H1 (cell line): Measurements from ENCODE around the gene AMZ1. TPM values are rescaled to one million over a fixed set of nuclear protein-coding genes. Genes with fewer than 3 reads are reported as not detected.

Experiments
- CTCF ChIA-PET: fragments of 300-600 bp; sonication (Branson Sonifier 250); formaldehyde crosslinking; loops from one replicate; lab custom pipeline; 2021; ENCODE audit not compliant: partially characterized antibody; lab: Charles Lee
- POLR2A ChIA-PET: fragments of 300-600 bp; sonication (Branson Sonifier 250); formaldehyde crosslinking; loops from one replicate; lab custom pipeline; 2021; ENCODE audit warnings: inconsistent platforms; ENCODE audit not compliant: partially characterized antibody; lab: Charles Lee
- DNase-seq, 2 experiments: peaks; one replicate each; pipeline versions ENCODE4 v3.0.0 to v3.0.0-alpha.2; 2010 to 2022; ENCODE audit warnings: low spot score in 2 of 2, low read depth in 1 of 2, mixed read lengths in 1 of 2
- FAIRE-seq: peaks from 2 replicates; lab custom pipeline; 2011; peaks lifted over from hg19 to GRCh38; lab: Jason Lieb, UNC
- H2AFZ ChIP-seq: 2 replicates; pipeline ENCODE4 v1.8.1; 2012; ENCODE audit warnings: low read length, inconsistent platforms
- H2AK5ac ChIP-seq: 2 replicates; pipeline ENCODE4 v1.6.1; 2013; ENCODE audit warnings: low read depth, low read length
- H2BK120ac ChIP-seq: replicated peaks from 2 replicates; pipeline ENCODE3; 2013; ENCODE audit warnings: low read depth, low read length, inconsistent platforms
- H2BK12ac ChIP-seq: 2 replicates; pipeline ENCODE4 v1.6.1; 2013; ENCODE audit warnings: low read depth, low read length
- H2BK15ac ChIP-seq: 2 replicates; pipeline ENCODE4 v1.6.1; 2013; ENCODE audit warnings: low read length
- H2BK20ac ChIP-seq: 2 replicates; pipeline ENCODE4 v1.6.1; 2013; ENCODE audit warnings: low read length
- H2BK5ac ChIP-seq: 2 replicates; pipeline ENCODE4 v1.6.1; 2013; ENCODE audit warnings: low read depth, low read length
- H3K14ac ChIP-seq: 2 replicates; pipeline ENCODE4 v1.6.1; 2013; ENCODE audit warnings: inconsistent platforms; ENCODE audit not compliant: insufficient read length
- H3K18ac ChIP-seq: 2 replicates; pipeline ENCODE4 v1.6.1; 2013; ENCODE audit warnings: low read length; ENCODE audit errors: extremely low read depth
- H3K23ac ChIP-seq: 2 replicates; pipeline ENCODE4 v1.6.1; 2013; ENCODE audit warnings: inconsistent platforms; ENCODE audit not compliant: insufficient read length
- H3K23me2 ChIP-seq: 2 replicates; pipeline ENCODE4 v1.6.1; 2013; ENCODE audit warnings: low read depth, low read length
- H3K27ac ChIP-seq: 2 replicates; pipeline ENCODE4 v1.6.1; 2011; ENCODE audit warnings: low read depth, low read length, inconsistent platforms
- H3K27me3 ChIP-seq, 4 experiments: replicated peaks in 1 of 4; 1 replicate in 1 of 4; 2 replicates in 3 of 4; pipeline versions ENCODE4 v1.6.1 to v1.8.1; 2011 to 2013; ENCODE audit warnings: low read length in 3 of 4, mild to moderate bottlenecking in 3 of 4, inconsistent platforms in 2 of 4, mixed read lengths in 2 of 4, moderate library complexity in 1 of 4; ENCODE audit not compliant: control insufficient read depth in 3 of 4, insufficient read depth in 3 of 4; ENCODE audit errors: extremely low read depth in 1 of 4
- H3K36me3 ChIP-seq, 4 experiments: 2 replicates each; pipeline versions ENCODE4 v1.6.1 to v1.8.1; 2011 to 2013; ENCODE audit warnings: mild to moderate bottlenecking in 4 of 4, low read length in 3 of 4, moderate library complexity in 2 of 4, control low read depth in 1 of 4, inconsistent platforms in 1 of 4; ENCODE audit not compliant: insufficient read depth in 4 of 4, control insufficient read depth in 2 of 4
- H3K4ac ChIP-seq: replicated peaks from 2 replicates; pipeline ENCODE3; 2013; ENCODE audit warnings: low read length, low read depth, mixed read lengths, inconsistent platforms; ENCODE audit not compliant: insufficient read length
- H3K4me1 ChIP-seq, 4 experiments: replicated peaks in 1 of 4; 1 replicate in 1 of 4; 2 replicates in 3 of 4; pipeline versions ENCODE4 v1.6.1 to v1.8.1; 2011 to 2013; ENCODE audit warnings: low read length in 3 of 4, inconsistent platforms in 2 of 4, mixed read lengths in 1 of 4; ENCODE audit not compliant: insufficient read depth in 4 of 4, control insufficient read depth in 3 of 4
- H3K4me2 ChIP-seq, 2 experiments: 2 replicates each; pipeline versions ENCODE4 v1.6.1 to v1.8.1; 2011 to 2013; ENCODE audit warnings: low read depth in 2 of 2, low read length in 2 of 2, control low read depth in 1 of 2, inconsistent platforms in 1 of 2, mild to moderate bottlenecking in 1 of 2; ENCODE audit not compliant: insufficient read depth in 1 of 2
- H3K4me3 ChIP-seq, 4 experiments: fragments of 200-600, 300-600 bp in 1 of 4; sonication (generic), shearing (Covaris generic), sonication (Bioruptor Twin) in 1 of 4; 2 replicates each; pipeline versions ENCODE4 v1.5.1 to v1.8.1; 2011 to 2016; ENCODE audit warnings: low read length in 4 of 4, low read depth in 3 of 4, control low read depth in 2 of 4, inconsistent platforms in 2 of 4, mild to moderate bottlenecking in 2 of 4, mixed read lengths in 1 of 4, moderate library complexity in 1 of 4; ENCODE audit not compliant: insufficient read depth in 2 of 4; ENCODE audit errors: extremely low read depth in 1 of 4
- H3K56ac ChIP-seq: replicated peaks from 2 replicates; pipeline ENCODE3; 2013; ENCODE audit warnings: low read depth, mild to moderate bottlenecking, mixed read lengths, low read length, inconsistent platforms; ENCODE audit not compliant: insufficient read length
- H3K79me1 ChIP-seq: 2 replicates; pipeline ENCODE4 v1.6.1; 2013; ENCODE audit warnings: low read depth, low read length, control low read depth
- H3K79me2 ChIP-seq, 2 experiments: 2 replicates each; pipeline versions ENCODE4 v1.6.1 to v1.8.1; 2012 to 2013; ENCODE audit warnings: low read length in 2 of 2, mild to moderate bottlenecking in 2 of 2, inconsistent platforms in 1 of 2; ENCODE audit not compliant: insufficient read depth in 2 of 2, control insufficient read depth in 1 of 2
- H3K9ac ChIP-seq, 4 experiments: replicated peaks in 1 of 4; 1 replicate in 1 of 4; 2 replicates in 3 of 4; pipeline versions ENCODE4 v1.6.1 to v1.8.1; 2011 to 2013; ENCODE audit warnings: low read depth in 3 of 4, low read length in 3 of 4, control low read depth in 2 of 4, mild to moderate bottlenecking in 2 of 4, moderate library complexity in 2 of 4, inconsistent platforms in 1 of 4; ENCODE audit errors: extremely low read depth in 1 of 4
- H3K9me3 ChIP-seq, 2 experiments: 2 replicates each; pipeline versions ENCODE4 v1.6.1 to v1.8.1; 2012 to 2013; ENCODE audit warnings: mild to moderate bottlenecking in 2 of 2, moderate library complexity in 2 of 2, control low read depth in 1 of 2, inconsistent platforms in 1 of 2, low read depth in 1 of 2, low read length in 1 of 2, mixed read lengths in 1 of 2; ENCODE audit not compliant: insufficient read depth in 2 of 2
- H4K20me1 ChIP-seq, 2 experiments: replicated peaks in 1 of 2; 2 replicates each; pipeline versions ENCODE3 to v1.8.1; 2011 to 2013; ENCODE audit warnings: inconsistent platforms in 2 of 2, low read length in 2 of 2, mild to moderate bottlenecking in 1 of 2; ENCODE audit not compliant: insufficient read depth in 2 of 2, control insufficient read depth in 1 of 2
- H4K5ac ChIP-seq: 2 replicates; pipeline ENCODE4 v1.6.1; 2013; ENCODE audit warnings: low read length, low read depth, mixed read lengths, inconsistent platforms; ENCODE audit not compliant: insufficient read length
- H4K8ac ChIP-seq: 2 replicates; pipeline ENCODE4 v1.8.0; 2013; ENCODE audit warnings: mild to moderate bottlenecking, moderate library complexity, low read length, inconsistent platforms; ENCODE audit not compliant: insufficient read depth; ENCODE audit errors: extremely low read depth
- H4K91ac ChIP-seq: replicated peaks from 2 replicates; pipeline ENCODE3; 2013; ENCODE audit warnings: low read length, mixed read lengths, inconsistent platforms; ENCODE audit not compliant: insufficient read length
- ASH2L ChIP-seq: fragments of 200-600, 300-600 bp; sonication (generic); IDR thresholded peaks from one replicate; pipeline ENCODE4 v1.7.1; 2017; ENCODE audit warnings: low read length
- BACH1 ChIP-seq: IDR thresholded peaks from 2 replicates; pipeline ENCODE4 v1.6.1; 2012; ENCODE audit warnings: low read length, improper control_type of control experiment
- CHD1 ChIP-seq: IDR thresholded peaks from 2 replicates; pipeline ENCODE4 v1.6.1; 2012; ENCODE audit warnings: low read depth, low read length, improper control_type of control experiment
- CTBP2 ChIP-seq: IDR thresholded peaks from 2 replicates; pipeline ENCODE4 v1.7.0; 2011; ENCODE audit warnings: borderline replicate concordance, mild to moderate bottlenecking, moderate library complexity, mixed read lengths, low read length; ENCODE audit not compliant: insufficient read depth, insufficient read length
- EGR1 ChIP-seq: IDR thresholded peaks from 2 replicates; pipeline ENCODE4 v1.6.1; 2011; ENCODE audit warnings: low read depth, low read length, borderline replicate concordance
- FOSL1 ChIP-seq: IDR thresholded peaks from 2 replicates; pipeline ENCODE4 v1.6.1; 2011; ENCODE audit warnings: mild to moderate bottlenecking, low read depth, low read length, moderate library complexity; ENCODE audit not compliant: insufficient read depth
- JUN ChIP-seq: IDR thresholded peaks from 2 replicates; pipeline ENCODE4 v1.6.1; 2011; ENCODE audit warnings: low read depth, mild to moderate bottlenecking, improper control_type of control experiment, low read length
- MAX ChIP-seq: IDR thresholded peaks from 2 replicates; pipeline ENCODE4 v1.6.1; 2012; ENCODE audit warnings: inconsistent platforms
- POU5F1 ChIP-seq: IDR thresholded peaks from 2 replicates; pipeline ENCODE4 v1.6.1; 2011; ENCODE audit warnings: low read depth, mild to moderate bottlenecking, low read length, moderate library complexity
- RBBP5 ChIP-seq: IDR thresholded peaks from 2 replicates; pipeline ENCODE4 v1.7.1; 2012; ENCODE audit warnings: low read depth, mild to moderate bottlenecking, inconsistent platforms, low read length, moderate library complexity, borderline replicate concordance
- SUZ12 ChIP-seq: fragments of 200-600 bp; sonication (generic); IDR thresholded peaks from 2 replicates; pipeline ENCODE4 v1.6.1; 2012; ENCODE audit warnings: mild to moderate bottlenecking, inconsistent platforms, low read length, moderate library complexity, mixed read lengths
- TEAD4 ChIP-seq: IDR thresholded peaks from 2 replicates; pipeline ENCODE4 v1.6.1; 2012; ENCODE audit warnings: low read depth, low read length, inconsistent platforms, mixed read lengths
- WGBS, 2 experiments: shearing (Covaris generic) in 1 of 2; methylation state at CpG; one replicate each; pipeline versions ENCODE4 v1.1.6 to v1.1.7; 2013 to 2015; ENCODE audit warnings: low lambda C conversion rate in 2 of 2, mixed read lengths in 2 of 2, inconsistent platforms in 1 of 2, low coverage in 1 of 2, missing lambda C conversion rate in 1 of 2; ENCODE audit not compliant: insufficient replicate concordance in 2 of 2, insufficient coverage in 1 of 2, insufficient read length in 1 of 2; ENCODE audit errors: extremely low coverage in 1 of 2, missing lambda C conversion rate in 1 of 2; 5-methylcytosine and 5-hydroxymethylcytosine counted together
- polyA plus RNA-seq, 7 experiments: library from polyadenylated mRNA; depleted of rRNA in 3 of 7; stranded (reverse) in 5 of 7; unstranded in 2 of 7; fragments of >200 nt in 5 of 7; fragments of 200-250 nt in 2 of 7; gene quantifications; 1 replicate in 5 of 7; 2 replicates in 1 of 7; 4 replicates in 1 of 7; pipeline versions ENCODE4 v1.2.1 to v1.2.3, GENCODE V29; 2011 to 2013; ENCODE audit warnings: missing spikeins in 2 of 7, mixed read lengths in 2 of 7
- total RNA-seq: library from RNA; stranded (reverse); fragmentation: NEBNext Ultra II Directional; extraction: Animal tissue kit (Norgen Biotek cat#: 25700); gene quantifications from 2 replicates; pipeline ENCODE4 v1.2.1, GENCODE V29; 2021

AMZ1 gene
- total and polyA plus RNA-seq, 2 of the 8 experiments (the other 6 are each of a cell fraction or from before 2014, with no cell fraction given) = 0.59 to 1.4 TPM

GRCh38 chr7:2715341-2716231 is 27.6 kb downstream of the AMZ1 start:
- Histone ChIP-seq H4K5ac (no peak overlapping the region), H3K27ac (no peak overlapping the region), H3K9me3 (no peaks in the 10 kb centered on the region), H3K27me3 (no peaks in the 10 kb centered on the region), H3K79me1 (no peaks in the 10 kb centered on the region; the same call in 1 of the 2 replicates), H3K4me3 (no peak overlapping the region), H3K18ac (no peak overlapping the region), H2BK20ac (no peak overlapping the region), H3K4me1 (no peaks in the 10 kb centered on the region; a peak in 3 of 7 replicates), H2BK15ac (no peak overlapping the region), H3K9ac (no peak overlapping the region), H3K4me2 (no peak overlapping the region), H2BK12ac (no peak overlapping the region), H3K23ac (no peak overlapping the region), H4K91ac (no peak overlapping the region), H2BK5ac (no peak overlapping the region), H3K4ac (no peak overlapping the region), H3K14ac (no peak overlapping the region), H2AK5ac (no peak overlapping the region), H2BK120ac (no peak overlapping the region), H2AFZ (no peak overlapping the region), H4K20me1 (peaks cover 2 to 4% of the 10 kb centered on the region in 2 experiments), H3K23me2 (no peaks in the 10 kb centered on the region), H3K36me3 (peaks cover 0 to 9% (median 8%) of the 10 kb centered on the region in 4 experiments; a peak in 4 of 8 replicates), H4K8ac (no peak overlapping the region), H3K79me2 (no peaks in the 10 kb centered on the region), H3K56ac (no peak overlapping the region)
- ChIA-PET CTCF (interaction anchor here (0.5 to 9.1 kb wide), 9 partner anchors 8 to 216 kb away, joined by 3 to 83 read pairs (median 13); no protein-coding TSS in a partner anchor), POLR2A (no interaction called here)
- FAIRE-seq (no peak), DNase-seq (no peak)
- WGBS, 2 experiments = 91% methylated on average over 22 of the region's 22 CpGs; no CpG with 5 or more reads in 1 of the 2 experiments
- TF ChIP-seq CTBP2 = no peak
- no peak for TF ChIP-seq BACH1
- TF ChIP-seq POU5F1 = no peak
- TF ChIP-seq SUZ12 = no peak
- TF ChIP-seq CHD1 = no peak
- no peak for TF ChIP-seq TEAD4
- no peak for TF ChIP-seq JUN
- no peak for TF ChIP-seq MAX
- TF ChIP-seq RBBP5 = no peak
- no peak for TF ChIP-seq FOSL1
- no peak for TF ChIP-seq EGR1
- TF ChIP-seq ASH2L = no peak
